Measurements from ENCODE around the gene PNN. TPM values are rescaled to one million over a fixed set of nuclear protein-coding genes. Genes with fewer than 3 reads are reported as not detected.

Gene PNN
- total and polyA plus RNA-seq, 2 donors (not counting 3 experiments of a cell fraction or from before 2014, with no cell fraction given) = 27.3 to 79.4 TPM

DNA sequence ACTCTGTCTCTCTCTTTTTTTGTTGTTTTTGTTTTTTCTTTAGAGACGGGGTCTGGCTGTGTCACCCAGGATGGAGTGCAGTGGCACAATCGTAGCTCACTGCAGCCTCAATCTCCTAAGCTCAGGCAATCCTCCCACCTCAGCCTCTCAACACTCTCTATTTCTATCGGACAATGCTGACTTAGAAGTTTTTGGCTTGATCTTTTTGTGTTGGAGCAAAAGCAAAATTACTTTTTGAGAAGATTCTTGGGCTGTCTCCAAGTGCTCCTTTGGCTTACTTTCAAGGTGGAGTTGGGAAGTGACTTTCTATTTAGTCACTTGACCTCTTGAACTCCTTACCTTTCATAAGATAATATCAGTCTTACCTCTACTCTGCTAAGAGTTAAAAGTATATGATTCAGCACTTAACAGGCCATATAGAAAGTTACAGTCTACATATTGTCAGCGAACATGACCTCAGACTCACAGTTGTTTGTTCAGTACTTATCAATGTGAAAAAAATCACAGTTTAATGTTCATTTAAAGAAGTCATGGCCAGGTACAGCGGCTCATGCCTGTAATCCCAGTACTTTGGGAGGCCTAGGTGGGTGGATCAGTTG lies 43.2 kb downstream of the PNN start:
- H3K9me1 ChIP-seq (replicated peaks; ENCODE audit: control insufficient read depth, extremely low read depth, insufficient read depth, low read length) = no peaks in the 10 kb centered on the region
- FAIRE-seq (peak; percentile 28), DNase-seq (ENCODE audit: low read depth, low spot score) (peak; percentile 50)
- TF ChIP-seq EZH2 (IDR thresholded peaks at IDR 0.05; ENCODE audit: borderline replicate concordance, low read depth, low read length, severe bottlenecking) (no peak), GATA2 (IDR thresholded peaks at IDR 0.05; ENCODE audit: insufficient read depth, insufficient read length, low read depth, low read length) (peak; percentile 51)
- H3K9me3 ChIP-seq (replicated peaks; ENCODE audit: control insufficient read depth, insufficient read depth, low read length) = no peaks in the 10 kb centered on the region
- no peaks in the 10 kb centered on the region for H3K27me3 ChIP-seq (ENCODE audit: control insufficient read depth in 2 of 2, insufficient read depth in 2 of 2, low read length in 2 of 2)
- CTCF ChIA-PET = interaction anchor here (1.2 kb wide), 1 partner anchor 48 kb away, joined by 3 read pairs; the partner anchor contains the start of gene TRAPPC6B
- H3K4me3 ChIP-seq (replicated peaks in 1 of 3; ENCODE audit: insufficient read depth in 1 of 3, low read depth in 1 of 3, low read length in 3 of 3) = no peak overlapping the region
- dilution Hi-C loops (cut with MboI; ENCODE audit: extremely low pct_ligation_motif_present, low sequenced_read_pairs) = no loop called here
- no peak overlapping the region for H3K9ac ChIP-seq (replicated peaks; ENCODE audit: extremely low read depth, insufficient read depth, low read length)
- peaks cover 23% of the 10 kb centered on the region for H3K4me1 ChIP-seq (ENCODE audit: control insufficient read depth, extremely low read depth, insufficient read depth, low read length)
- H4K20me1 ChIP-seq (replicated peaks; ENCODE audit: control insufficient read depth, extremely low read depth, insufficient read depth, low read length) = no peaks in the 10 kb centered on the region
- POLR2A ChIA-PET = no interaction called here
- H3K4me2 ChIP-seq (ENCODE audit: insufficient read depth, low read length) = peak overlapping the region; percentile 82
- peak overlapping the region; percentile 67 for H2AFZ ChIP-seq (ENCODE audit: low read depth, low read length)
- no peaks in the 10 kb centered on the region for H3K79me2 ChIP-seq (ENCODE audit: control insufficient read depth, insufficient read depth, low read length)
- H3K36me3 ChIP-seq (ENCODE audit: control insufficient read depth in 2 of 2, extremely low read depth in 1 of 2, insufficient read depth in 2 of 2, low read length in 2 of 2) = no peaks in the 10 kb centered on the region
- H3K27ac ChIP-seq (ENCODE audit: insufficient read depth, low read depth, low read length) = peak overlapping the region; percentile 61
- intact Hi-C loops (cut with micrococcal nuclease) = loop anchor here (2.0 to 5.0 kb wide), 3 partner anchors 43 to 115 kb away; partner anchors contain the start of genes PNN and SEC23A
- BruUV-seq (replicated peaks) = no TSS peak

DNA sequence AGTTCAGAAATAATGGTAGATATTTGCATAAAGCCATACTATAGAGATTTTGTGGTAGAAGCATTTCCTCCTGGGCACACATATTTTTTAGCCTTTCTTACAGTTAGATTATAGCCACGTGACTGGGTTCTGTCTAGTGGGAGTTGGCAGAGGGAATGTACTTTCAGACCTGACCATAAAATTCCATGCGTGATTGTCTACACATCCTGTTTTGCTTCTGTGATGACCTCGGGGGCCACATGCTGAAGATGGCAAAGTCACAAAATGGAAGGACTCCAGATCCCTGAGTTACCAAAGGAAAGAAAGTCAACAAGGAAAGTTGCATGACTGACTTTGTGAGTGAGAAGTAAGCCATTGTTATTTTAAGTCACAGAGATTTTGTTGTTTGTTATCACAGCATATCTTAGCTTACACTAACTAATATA lies 44.0 kb downstream of the PNN start:
- peaks cover 23% of the 10 kb centered on the region for H3K4me1 ChIP-seq (ENCODE audit: control insufficient read depth, extremely low read depth, insufficient read depth, low read length)
- no TSS peak for BruUV-seq (replicated peaks)
- DNase-seq (ENCODE audit: low read depth, low spot score) = peak; percentile 89
- no peaks in the 10 kb centered on the region for H3K9me3 ChIP-seq (replicated peaks; ENCODE audit: control insufficient read depth, insufficient read depth, low read length)
- H3K4me2 ChIP-seq (ENCODE audit: insufficient read depth, low read length) = peak overlapping the region; percentile 52
- H3K79me2 ChIP-seq (ENCODE audit: control insufficient read depth, insufficient read depth, low read length) = no peaks in the 10 kb centered on the region
- no peaks in the 10 kb centered on the region for H3K36me3 ChIP-seq (ENCODE audit: control insufficient read depth in 2 of 2, extremely low read depth in 1 of 2, insufficient read depth in 2 of 2, low read length in 2 of 2)
- peak; percentile 84 for FAIRE-seq
- no peak overlapping the region for H3K4me3 ChIP-seq (replicated peaks in 1 of 3; ENCODE audit: insufficient read depth in 1 of 3, low read depth in 1 of 3, low read length in 3 of 3)
- H4K20me1 ChIP-seq (replicated peaks; ENCODE audit: control insufficient read depth, extremely low read depth, insufficient read depth, low read length) = no peaks in the 10 kb centered on the region
- CTCF ChIA-PET = no interaction called here
- intact Hi-C loops (cut with micrococcal nuclease) (loop anchor here (1.0 to 5.0 kb wide), 4 partner anchors 44 to 116 kb away; partner anchors contain the start of genes PNN, SEC23A and TRAPPC6B), dilution Hi-C loops (cut with MboI; ENCODE audit: extremely low pct_ligation_motif_present, low sequenced_read_pairs) (no loop called here)
- no peaks in the 10 kb centered on the region for H3K9me1 ChIP-seq (replicated peaks; ENCODE audit: control insufficient read depth, extremely low read depth, insufficient read depth, low read length)
- no peaks in the 10 kb centered on the region for H3K27me3 ChIP-seq (ENCODE audit: control insufficient read depth in 2 of 2, insufficient read depth in 2 of 2, low read length in 2 of 2)
- H2AFZ ChIP-seq (ENCODE audit: low read depth, low read length) = peak overlapping the region; percentile 32
- peak overlapping the region; percentile 61 for H3K27ac ChIP-seq (ENCODE audit: insufficient read depth, low read depth, low read length)
- TF ChIP-seq POLR2AphosphoS5 (IDR thresholded peaks at IDR 0.05; ENCODE audit: insufficient read depth, low read depth, low read length) (no peak), JUN (IDR thresholded peaks at IDR 0.05; ENCODE audit: borderline replicate concordance, insufficient read depth, insufficient read length, low read depth) (peak; percentile 44), GATA2 (IDR thresholded peaks at IDR 0.05; ENCODE audit: insufficient read depth, insufficient read length, low read depth, low read length) (no peak), FOS (IDR thresholded peaks at IDR 0.05; ENCODE audit: borderline replicate concordance, insufficient read depth, low read length) (no peak), EZH2 (IDR thresholded peaks at IDR 0.05; ENCODE audit: borderline replicate concordance, low read depth, low read length, severe bottlenecking) (no peak), MYC (IDR thresholded peaks at IDR 0.05; ENCODE audit: low read depth, low read length) (no peak), POLR2A (IDR thresholded peaks at IDR 0.05; ENCODE audit: low read depth, low read length) (no peak)
- TF ChIP-seq, protein P1, sequence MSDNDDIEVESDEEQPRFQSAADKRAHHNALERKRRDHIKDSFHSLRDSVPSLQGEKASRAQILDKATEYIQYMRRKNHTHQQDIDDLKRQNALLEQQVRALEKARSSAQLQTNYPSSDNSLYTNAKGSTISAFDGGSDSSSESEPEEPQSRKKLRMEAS (IDR thresholded peaks at IDR 0.05; ENCODE audit: insufficient read depth, insufficient read length) = peak; percentile 78
- TF ChIP-seq, protein P2, sequence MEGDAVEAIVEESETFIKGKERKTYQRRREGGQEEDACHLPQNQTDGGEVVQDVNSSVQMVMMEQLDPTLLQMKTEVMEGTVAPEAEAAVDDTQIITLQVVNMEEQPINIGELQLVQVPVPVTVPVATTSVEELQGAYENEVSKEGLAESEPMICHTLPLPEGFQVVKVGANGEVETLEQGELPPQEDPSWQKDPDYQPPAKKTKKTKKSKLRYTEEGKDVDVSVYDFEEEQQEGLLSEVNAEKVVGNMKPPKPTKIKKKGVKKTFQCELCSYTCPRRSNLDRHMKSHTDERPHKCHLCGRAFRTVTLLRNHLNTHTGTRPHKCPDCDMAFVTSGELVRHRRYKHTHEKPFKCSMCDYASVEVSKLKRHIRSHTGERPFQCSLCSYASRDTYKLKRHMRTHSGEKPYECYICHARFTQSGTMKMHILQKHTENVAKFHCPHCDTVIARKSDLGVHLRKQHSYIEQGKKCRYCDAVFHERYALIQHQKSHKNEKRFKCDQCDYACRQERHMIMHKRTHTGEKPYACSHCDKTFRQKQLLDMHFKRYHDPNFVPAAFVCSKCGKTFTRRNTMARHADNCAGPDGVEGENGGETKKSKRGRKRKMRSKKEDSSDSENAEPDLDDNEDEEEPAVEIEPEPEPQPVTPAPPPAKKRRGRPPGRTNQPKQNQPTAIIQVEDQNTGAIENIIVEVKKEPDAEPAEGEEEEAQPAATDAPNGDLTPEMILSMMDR (IDR thresholded peaks at IDR 0.05; ENCODE audit: extremely low read depth in 1 of 2, insufficient read depth in 1 of 2, low read depth in 1 of 2, low read length in 2 of 2) = no peak
- no peak overlapping the region for H3K9ac ChIP-seq (replicated peaks; ENCODE audit: extremely low read depth, insufficient read depth, low read length)
- POLR2A ChIA-PET = interaction anchor here (0.7 to 0.8 kb wide), 2 partner anchors 22 to 40 kb away, joined by 3 to 14 read pairs; no protein-coding TSS in a partner anchor
